Measurements from ENCODE around the gene DAGLB.
"Not testable (repeated sequence)": the region's sequence is repeated elsewhere in the genome, so short reads cannot be mapped to it uniquely, and the experiment has no call there.

The DAGLB gene

DNA sequence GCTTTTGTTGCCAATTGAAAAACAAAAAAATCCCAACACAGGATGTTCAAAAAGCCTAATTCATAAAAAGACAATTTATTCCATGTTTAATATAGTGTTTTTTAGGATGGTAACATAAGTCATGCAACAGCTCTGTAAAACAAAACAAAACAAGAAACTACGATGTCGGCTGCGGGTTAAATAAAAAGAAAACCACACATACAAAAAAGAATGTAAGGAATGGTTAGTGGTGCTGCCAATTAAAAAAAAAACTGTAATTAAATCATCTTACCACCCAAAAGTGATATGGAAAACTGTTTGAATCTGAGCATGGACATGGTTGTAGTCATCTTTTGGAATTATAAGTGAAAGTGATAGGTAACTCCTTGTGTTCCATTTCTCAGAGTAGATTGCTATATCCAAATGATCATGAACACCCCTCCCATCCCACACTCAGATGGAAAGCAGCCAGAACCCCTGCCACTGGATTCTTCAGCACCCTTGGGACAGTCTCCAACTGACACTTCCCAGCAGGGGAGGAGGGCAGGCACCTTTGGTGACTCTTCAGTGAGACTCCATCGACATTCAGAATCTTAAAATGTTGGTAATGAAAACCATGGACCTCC lies 14.3 kb upstream of the DAGLB start:
- DNase-seq (ENCODE audit: low read depth in 2 of 2), result no peak

DNA sequence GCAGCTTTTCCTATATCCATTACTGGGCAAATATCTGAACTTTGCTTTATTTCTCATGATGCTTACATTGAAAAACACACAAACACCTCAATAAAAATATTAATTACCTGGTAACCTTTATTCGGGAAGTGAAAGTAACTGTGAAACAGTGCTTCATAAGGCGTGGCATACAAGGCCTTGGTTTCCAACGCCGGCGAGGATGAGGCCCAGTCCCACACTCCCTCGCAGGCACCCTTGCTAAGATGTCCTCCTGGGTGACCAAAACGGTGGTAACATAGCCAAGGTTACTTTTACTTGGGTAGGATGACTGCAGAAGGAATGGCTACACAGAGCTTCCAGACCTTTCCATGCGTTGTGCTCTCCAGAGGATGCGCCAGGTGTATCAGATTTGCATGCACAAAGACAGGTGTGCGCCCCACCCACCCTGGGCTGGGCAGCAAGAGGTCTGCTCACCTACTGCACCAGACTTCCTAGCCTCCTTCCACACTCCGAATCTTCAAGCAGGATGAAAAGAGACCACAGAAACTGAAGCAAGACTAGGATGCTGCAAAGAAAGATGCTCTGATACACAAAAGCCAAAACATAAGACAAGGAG lies 13.3 kb upstream of the DAGLB start:
- DNase-seq (ENCODE audit: low read depth in 2 of 2), result no peak

DNA sequence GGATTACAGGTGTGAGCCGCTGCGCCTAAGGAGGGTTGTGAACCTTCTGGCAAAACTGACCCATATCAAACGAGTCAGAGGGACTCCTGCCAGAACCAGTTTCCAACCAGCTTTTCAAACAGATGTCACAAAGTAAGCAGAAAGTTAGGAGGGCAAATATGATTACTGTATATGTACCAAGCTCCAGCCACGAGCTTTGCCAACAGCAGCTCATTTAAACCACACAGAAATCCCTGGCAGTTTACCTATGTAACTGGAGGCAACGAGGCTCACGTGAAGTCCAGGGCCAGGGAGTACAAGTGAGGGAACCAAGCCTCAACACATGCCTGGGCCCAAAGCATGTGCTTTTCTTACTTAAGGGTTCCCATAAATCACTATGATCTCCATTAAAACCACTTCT lies 12.5 kb upstream of the DAGLB start:
- DNase-seq (ENCODE audit: low read depth in 2 of 2), result no peak

DNA sequence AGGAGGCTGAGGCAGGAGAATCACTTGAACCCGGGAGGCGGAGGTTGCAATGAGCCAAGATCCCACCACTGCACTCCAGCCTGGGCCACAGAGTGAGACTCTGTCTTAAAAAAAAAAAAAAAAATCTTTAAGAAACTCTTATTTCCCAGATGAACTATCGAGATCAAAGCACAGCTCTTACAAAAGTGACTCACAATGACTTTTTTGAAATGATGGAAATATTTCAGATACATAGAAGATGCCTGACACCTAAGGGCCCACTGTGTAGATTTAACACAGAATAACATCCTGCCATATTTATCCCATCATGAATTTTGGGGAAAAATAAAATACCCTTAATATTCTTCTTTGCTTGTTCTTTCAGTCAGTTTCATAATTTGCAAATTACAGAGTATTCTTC lies 10.9 kb upstream of the DAGLB start:
- DNase-seq (ENCODE audit: low read depth in 2 of 2), result not testable (repeated sequence)

DNA sequence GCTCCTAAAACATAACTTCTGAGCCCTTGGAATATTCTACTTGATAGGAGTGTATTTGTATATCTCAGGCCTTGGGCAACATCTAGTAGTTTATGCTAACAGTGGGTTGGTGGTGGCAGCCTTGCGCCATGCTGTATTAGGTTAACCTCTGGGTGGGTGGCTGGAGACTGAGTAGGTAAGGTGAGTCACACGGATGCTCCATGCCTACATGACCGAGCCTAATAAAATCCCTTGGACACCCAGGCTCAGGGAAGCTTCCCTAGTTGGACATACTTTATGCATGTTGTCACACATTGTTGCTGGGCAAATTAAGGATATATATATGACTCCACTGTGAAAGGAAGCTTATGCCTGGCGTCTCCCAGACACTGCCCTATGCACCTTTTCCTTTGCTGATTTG lies 6.0 kb upstream of the DAGLB start:
- DNase-seq (ENCODE audit: low read depth in 2 of 2), result no peak

DNA sequence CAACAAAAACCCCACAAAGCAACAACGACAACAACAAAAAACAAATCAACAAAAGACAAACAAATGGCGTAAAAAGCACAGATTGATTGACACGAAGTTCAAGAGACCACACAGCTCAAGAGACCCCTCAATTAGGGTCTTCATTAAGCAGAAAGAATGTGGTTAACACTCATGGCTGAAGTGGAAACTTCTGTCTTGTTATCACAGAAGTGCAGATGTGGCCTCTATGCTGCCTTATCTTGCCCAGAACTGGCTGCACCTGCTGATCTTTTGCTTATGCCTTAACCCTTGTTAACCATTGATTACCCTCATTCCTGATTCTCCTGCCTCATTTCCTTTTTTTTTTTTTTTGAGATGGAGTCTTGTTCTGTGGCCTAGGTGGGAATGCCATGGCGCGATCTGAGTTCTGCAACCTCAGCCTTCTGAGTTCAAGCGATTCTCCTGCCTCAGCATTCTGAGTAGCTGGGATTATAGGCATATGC lies 3.5 kb upstream of the DAGLB start:
- no peak for DNase-seq (ENCODE audit: low read depth in 2 of 2)

DNA sequence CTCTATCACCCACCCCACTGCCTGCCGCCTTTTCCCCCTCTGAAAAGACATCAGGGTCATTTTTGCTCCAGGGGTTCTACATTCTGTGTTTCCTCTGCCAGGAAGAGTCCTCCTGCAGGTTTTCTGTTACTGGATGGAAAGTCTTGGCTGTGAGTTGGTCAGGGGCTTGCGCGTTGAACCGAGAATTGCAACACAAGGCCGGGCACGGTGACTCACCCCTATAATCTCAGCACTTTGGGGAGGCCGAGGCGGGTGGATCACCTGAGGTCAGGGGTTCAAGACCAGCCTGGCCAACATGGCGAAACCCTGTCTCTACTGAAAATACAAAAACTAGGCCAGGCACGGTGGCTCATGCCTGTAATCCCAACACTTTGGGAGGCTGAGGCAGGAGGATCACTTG lies 2.8 kb upstream of the DAGLB start:
- not testable (repeated sequence) for DNase-seq (ENCODE audit: low read depth in 2 of 2)

DNA sequence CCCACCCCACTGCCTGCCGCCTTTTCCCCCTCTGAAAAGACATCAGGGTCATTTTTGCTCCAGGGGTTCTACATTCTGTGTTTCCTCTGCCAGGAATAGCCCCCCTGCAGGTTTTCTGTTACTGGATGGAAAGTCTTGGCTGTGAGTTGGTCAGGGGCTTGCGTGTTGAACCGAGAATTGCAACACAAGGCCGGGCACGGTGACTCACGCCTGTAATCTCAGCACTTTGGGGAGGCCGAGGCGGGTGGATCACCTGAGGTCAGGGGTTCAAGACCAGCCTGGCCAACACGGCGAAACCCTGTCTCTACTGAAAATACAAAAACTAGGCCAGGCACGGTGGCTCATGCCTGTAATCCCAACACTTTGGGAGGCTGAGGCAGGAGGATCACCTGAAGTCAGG lies 2.1 kb upstream of the DAGLB start:
- DNase-seq (ENCODE audit: low read depth in 2 of 2), result not testable (repeated sequence)

DNA sequence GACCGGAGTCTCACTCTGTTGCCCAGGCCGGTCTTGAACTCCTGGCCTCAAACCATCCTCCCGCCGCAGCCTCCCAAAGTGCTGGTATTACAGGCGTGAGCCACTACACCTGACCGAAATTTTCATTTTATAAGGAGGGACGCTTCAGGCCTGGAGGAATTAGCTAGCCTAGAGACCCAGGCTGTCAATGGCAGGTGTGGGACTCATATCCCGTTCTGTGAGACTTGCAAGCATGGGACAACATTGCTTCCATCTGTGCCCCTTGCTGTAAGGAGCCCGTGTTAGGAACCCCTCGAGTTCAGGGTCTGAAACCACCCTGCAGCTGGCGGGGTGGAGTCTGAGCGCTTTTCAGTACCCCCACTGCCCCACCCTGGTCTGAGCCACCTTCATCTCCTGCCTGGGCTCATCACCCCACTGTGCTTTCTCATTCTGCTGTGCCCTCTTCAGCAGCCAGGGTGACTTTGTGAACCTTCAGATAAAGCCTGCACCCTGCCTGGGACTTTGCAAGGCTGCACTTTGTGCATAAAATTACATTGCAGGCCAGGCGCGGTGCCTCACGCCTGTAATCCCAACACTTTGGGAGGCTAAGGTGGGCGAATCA lies 1.3 kb upstream of the DAGLB start:
- no peak for DNase-seq (ENCODE audit: low read depth in 2 of 2)

DNA sequence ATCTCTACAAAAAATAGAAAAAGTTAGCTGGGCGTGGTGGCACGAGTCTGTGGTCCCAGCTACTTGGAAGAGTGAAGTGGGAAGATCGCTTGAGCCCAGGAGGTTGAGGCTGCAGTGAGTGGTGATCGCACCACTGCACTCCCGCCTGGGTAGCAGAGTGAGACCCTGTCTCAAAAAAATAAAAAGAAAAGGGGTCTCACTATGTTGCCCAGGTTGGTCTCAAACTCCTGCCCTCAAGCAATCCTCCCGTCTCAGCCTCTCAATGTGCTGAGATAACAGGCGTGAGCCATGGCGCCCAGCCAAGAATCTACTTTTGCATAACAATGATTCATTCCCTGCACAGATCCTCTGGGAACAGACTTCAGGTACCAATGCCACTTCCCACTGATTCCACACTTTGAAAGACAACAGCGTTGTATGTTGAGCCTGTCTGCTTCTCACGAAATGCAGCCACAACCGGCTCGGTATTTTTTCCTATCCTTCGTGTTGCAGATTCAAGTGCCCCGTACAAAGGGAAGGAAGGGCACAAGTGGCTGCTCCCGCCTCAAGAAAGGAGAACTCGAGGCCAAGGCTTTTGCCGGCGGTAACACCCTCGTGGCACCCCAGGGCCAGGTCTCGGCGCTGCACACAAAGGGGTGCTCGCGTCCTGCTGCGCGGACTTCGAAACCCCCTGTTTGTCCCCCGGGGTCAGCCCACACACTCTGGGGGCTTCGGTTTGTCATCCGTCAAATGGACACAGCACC lies 745 bp downstream of the DAGLB start:
- DNase-seq (ENCODE audit: low read depth in 2 of 2), result peak in 1 of 2 experiments; percentile 26

DNA sequence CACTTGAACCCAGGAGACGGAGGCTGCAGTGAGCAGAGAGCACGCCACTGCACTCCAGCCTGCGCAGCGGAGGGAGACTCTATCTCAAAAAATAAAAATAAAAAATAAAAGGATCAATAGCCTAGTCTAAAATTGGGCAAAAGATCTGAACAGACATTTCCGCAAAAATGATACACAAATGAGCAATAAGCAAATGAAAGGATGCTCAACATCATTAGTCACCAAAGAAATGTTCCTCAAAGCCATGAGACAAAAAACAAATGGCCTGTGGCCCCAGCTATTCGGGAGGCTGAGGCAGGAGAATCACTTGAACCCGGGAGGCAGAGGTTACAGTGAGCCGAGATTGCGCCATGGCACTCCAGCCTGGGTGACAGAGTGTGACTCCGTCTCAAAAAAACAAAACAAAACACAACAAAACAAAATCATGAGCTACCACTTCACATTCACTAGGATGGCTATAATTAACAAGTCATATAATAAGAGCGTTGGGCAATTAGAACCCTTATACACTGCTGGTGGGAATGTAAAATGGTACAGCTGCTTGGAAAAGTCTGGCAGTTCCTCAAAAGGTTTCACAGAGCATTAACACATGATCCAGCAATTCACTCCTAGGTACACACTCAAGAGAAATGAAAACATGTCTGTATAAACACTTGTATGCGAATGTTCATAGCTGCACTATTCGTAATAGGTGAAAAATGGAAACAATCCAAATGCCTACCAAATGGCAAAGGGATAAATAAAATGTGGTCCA lies 3.1 kb downstream of the DAGLB start:
- no peak for DNase-seq (ENCODE audit: low read depth in 2 of 2)

DNA sequence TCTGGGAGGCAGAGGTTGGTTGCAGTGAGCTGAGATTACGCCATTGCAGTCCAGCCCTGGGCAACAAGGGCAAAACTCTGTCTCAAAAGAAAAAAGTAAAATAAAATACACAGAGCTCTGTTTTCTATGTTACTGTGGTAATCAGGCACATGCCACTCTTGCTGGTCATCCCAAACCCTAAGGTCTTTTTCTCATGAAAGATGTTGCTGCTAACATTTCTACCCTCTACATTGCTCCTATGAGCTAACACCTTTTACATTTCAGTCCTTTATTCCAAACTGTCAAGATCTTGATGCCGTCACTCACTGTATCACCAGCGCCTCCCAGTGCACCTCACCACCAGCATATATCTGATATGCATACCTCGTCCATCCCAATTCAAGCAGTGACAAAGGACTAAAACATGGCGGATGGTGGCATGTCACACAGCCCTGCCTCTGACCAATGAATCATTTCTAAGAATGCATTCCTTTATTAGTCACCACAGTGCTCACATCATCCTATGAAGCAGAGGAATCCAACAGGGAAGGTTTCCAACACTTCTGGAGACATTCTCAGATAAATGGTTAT lies 4.3 kb downstream of the DAGLB start:
- DNase-seq (ENCODE audit: low read depth in 2 of 2), result no peak

DNA sequence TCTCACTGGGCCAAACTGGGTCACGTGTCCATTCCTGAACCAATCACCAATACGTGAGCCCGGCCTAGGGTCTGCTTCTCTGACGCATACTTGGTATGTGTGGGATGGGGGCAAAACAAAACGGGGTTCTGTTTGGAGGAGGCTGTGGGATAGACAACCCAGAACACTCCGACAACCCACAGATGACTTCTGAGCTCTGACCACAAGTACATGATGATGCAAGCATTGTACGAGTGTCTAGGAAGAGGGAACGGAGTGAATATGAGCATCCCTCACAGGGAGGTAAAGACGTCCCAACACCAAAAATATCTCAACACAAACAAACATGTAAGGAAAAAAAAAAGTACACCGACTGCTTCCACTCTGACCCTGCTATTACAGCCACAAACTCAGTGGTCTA lies 5.6 kb downstream of the DAGLB start:
- DNase-seq (ENCODE audit: low read depth in 2 of 2), result no peak

DNA sequence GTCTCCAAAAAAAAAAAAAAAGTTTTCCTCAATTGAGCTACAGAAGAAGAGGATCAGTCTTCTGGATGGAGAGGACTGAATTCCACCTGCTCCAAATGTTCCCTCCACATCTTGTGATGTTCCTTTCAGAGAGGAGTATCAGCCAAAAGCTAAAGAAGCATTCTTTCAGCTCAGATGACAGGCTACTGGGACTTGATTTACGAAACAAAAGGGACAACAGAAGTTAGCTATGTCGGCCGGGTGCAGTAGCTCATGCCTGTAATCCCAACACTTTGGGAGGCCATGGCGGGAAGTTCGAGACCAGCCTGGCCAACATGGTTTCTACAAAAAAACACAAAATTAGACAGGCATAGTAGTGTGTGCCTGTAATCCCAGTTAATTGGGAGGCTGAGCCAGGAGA lies 7.4 kb downstream of the DAGLB start:
- DNase-seq (ENCODE audit: low read depth in 2 of 2), result no peak

DNA sequence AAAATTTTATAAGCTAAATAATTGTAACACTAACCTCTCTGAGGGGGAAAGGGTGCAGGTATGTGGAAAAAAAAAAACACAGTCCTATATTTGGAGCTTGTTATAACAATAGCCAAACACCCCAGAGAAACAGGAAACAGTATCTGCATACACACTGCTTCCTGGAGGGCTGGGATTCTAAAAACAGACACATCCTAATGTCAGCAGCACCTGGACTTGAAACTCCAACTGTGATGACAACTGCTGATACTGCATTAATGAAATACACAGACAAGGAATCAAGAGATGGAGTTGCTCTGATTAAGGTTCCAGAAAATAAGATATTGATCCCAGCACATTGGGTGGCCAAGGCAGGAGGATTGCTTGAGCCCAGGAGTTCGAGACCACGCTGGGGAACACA lies 9.3 kb downstream of the DAGLB start:
- no peak for DNase-seq (ENCODE audit: low read depth in 2 of 2)

DNA sequence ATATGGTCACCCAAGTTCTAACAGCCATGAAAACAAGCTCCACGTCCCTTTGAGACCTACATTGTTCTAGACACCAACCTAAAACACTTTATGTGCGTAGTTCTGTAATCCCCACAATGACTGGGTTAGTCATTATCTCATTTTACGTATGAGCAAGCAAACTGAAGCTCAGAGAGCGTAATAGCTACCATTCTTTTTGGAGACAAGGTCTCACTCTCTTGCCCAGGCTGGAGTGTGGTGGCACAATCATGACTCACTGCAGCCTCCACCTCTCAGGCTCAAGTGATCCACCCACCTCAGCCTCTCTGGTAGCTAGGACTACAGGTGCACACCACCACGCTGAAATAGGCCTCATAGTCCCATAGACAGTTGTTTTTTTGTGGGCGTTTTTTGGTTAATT lies 10.5 kb downstream of the DAGLB start:
- DNase-seq (ENCODE audit: low read depth in 2 of 2), result no peak

DNA sequence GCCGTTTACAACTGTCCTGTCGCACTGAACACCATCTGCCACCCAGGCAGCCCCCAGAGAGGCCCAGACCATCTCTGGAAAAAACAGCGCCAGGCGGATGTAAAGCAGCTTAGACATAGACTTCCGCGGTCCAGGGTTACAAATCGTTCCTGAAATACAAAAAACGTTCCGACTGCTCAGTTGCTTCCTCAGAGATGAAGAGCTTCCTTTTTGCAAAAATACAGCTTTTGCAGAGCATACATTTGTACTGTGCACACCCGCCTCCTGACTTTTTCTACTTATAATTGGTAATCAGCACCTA lies 11.4 kb downstream of the DAGLB start:
- no peak for DNase-seq (ENCODE audit: low read depth in 2 of 2)

DNA sequence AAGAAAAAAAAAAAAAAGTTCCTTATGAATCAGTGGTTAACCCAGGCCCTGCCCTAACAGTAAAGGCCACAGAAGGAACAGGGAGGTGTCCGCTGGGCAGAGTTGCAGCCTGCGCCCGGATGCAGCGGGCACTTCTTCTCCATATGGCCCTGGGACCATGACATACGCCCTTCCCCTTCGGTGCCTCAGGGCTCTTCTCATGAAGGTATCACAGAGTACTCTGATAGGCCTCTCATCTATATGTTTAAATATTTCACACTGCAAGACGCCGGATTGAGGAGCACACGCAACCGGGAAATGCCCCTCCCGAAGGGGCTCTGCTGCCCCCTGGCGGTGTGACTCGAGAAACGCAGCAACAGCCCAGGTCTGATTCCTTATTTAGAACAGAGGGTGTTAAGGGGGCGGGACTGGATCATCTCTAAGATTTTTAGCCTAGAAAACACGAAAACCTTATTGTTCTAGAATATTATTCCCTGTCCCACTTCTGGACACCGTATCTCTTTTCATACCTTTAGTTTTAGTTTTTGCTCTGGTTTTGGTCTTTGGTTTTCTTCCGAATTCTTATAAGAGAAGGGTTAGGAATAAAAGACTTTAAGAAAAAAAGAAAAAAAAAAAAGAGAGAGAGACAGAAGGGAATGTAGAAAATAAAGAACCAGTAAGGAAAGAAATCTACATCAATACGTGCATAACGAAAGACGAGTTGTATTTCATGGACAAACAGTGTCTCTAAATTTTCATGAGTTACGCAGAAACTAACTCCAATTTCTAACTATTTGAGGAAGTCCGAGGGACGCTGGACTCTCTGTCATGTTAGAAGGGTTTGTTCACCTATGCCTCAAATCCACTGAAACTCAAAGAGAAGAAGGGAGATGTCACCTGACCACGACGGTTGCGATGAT lies 12.0 kb downstream of the DAGLB start:
- peak; percentile 73 to 81 for DNase-seq (ENCODE audit: low read depth in 2 of 2)

DNA sequence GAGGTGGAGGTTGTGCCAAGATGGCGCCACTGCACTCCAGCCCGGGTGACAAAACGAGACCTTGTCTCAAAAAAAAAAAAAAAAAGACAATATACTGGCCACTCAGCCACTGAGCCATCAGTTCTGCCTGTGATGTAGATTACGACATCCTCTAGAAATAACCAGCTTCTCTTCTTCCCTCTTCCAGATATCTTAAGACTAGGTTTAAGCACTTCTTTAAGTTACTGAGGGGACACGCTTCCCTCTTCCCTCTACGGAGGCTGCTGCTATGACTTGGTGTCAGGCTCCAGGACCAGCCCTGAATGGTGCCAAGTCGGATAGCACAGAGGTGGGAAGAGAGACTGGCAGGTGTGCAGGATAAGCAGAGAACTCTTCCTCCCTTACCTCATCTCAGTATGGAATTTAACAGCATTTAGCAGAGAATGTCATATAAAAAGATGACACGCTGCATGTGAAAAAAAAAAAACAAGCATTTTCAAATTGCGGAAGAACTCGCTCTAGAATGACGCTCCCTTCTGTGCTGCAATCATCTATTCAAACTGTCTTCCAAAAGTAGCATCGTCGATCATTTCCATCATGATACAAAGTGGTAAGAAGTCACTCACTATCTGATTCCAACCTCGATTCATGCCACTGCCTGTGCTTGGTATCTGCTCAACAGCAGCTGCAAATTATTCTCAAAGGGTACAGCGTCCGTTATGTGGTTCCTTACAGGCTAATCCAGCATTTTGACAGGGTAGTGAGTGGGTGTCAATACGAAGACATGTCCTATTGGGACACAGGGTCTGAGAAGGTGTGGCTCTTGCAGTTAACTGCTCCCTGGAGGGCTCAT lies 13.8 kb downstream of the DAGLB start:
- DNase-seq (ENCODE audit: low read depth in 2 of 2), result no peak

DNA sequence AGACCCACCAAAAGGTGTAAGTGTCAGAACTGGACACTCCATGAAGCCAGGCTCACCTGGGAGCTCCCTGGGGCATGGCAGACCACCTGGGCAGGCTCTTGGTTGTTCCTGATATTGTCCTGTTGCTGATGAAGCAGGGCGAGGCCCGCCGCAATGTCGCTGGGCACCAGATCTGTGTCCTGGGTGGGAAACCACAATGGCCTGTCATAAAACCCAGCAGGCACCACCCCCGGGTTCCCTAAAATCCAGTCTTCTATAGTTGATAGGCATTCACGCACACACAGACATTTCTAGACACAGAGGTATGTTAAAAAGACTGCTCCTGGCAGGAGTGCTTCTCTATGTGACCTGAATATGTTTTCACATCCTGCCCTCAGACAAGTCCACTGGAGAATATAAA lies 15.0 kb downstream of the DAGLB start:
- DNase-seq (ENCODE audit: low read depth in 2 of 2), result no peak
